PC-3 (cell line): Measurements from ENCODE around the gene MCEMP1. TPM values are rescaled to one million over a fixed set of nuclear protein-coding genes. Genes with fewer than 3 reads are reported as not detected.

Experiments
- ATAC-seq: fragments of 200-7000 bp; cut with Tn5 transposase; 2 replicates; pipeline ENCODE4 v1.9.1; 2020; ENCODE audit warnings: mild to moderate bottlenecking, moderate library complexity
- BruUV-seq: library from RNA; stranded (reverse); fragments of 400-500 nt; replicated peaks from 2 replicates; lab custom pipeline; 2021; lab: Mats Ljungman, UMichigan
- CTCF ChIA-PET: fragments of 300-600 bp; sonication (Branson Sonifier 250); formaldehyde crosslinking; loops from one replicate; lab custom pipeline; 2022; ENCODE audit warnings: antibody characterized with exemption; lab: Charles Lee
- POLR2A ChIA-PET: fragments of 300-600 bp; sonication (Branson Sonifier 250); formaldehyde crosslinking; loops from one replicate; lab custom pipeline; 2022; ENCODE audit warnings: antibody characterized with exemption; ENCODE audit not compliant: unreplicated experiment; lab: Charles Lee
- DNase-seq: peaks from one replicate; pipeline ENCODE4 v3.0.0-alpha.2; 2015
- H2AFZ ChIP-seq: fragments of 300-600 bp; sonication (generic); 2 replicates; pipeline ENCODE4 v1.6.0; 2016; ENCODE audit warnings: antibody characterized with exemption, low read length
- H3F3A ChIP-seq: fragments of 300-600 bp; sonication (generic); one replicate; pipeline ENCODE4 v1.6.0; 2017; ENCODE audit warnings: antibody characterized with exemption, low read length, control low read depth, mild to moderate bottlenecking; ENCODE audit not compliant: unreplicated experiment
- H3K27ac ChIP-seq: fragments of 300-600 bp; sonication (generic); 2 replicates; pipeline ENCODE4 v1.5.1; 2016; ENCODE audit warnings: mild to moderate bottlenecking, low read length
- H3K27me3 ChIP-seq: fragments of 300-600 bp; sonication (generic); 2 replicates; pipeline ENCODE4 v1.6.1; 2016; ENCODE audit warnings: low read length, mixed read lengths
- H3K36me3 ChIP-seq: fragments of 300-600 bp; sonication (generic); 2 replicates; pipeline ENCODE4 v1.6.1; 2016; ENCODE audit warnings: low read depth, mixed run types, low read length, mixed read lengths
- H3K4me1 ChIP-seq: fragments of 300-600 bp; sonication (generic); 2 replicates; pipeline ENCODE4 v1.5.1; 2016; ENCODE audit warnings: low read length; ENCODE audit not compliant: insufficient read depth
- H3K4me2 ChIP-seq: fragments of 300-600 bp; sonication (generic); 2 replicates; pipeline ENCODE4 v1.6.0; 2016; ENCODE audit warnings: low read length
- H3K4me3 ChIP-seq: fragments of 300-600 bp; sonication (generic); 2 replicates; pipeline ENCODE4 v1.5.1; 2016; ENCODE audit warnings: mild to moderate bottlenecking, low read length, mixed read lengths
- H3K79me2 ChIP-seq: fragments of 300-600 bp; sonication (generic); 2 replicates; pipeline ENCODE4 v1.6.1; 2017; ENCODE audit warnings: low read length, mixed read lengths
- H3K9ac ChIP-seq: fragments of 300-600 bp; sonication (generic); 2 replicates; pipeline ENCODE4 v1.6.0; 2016; ENCODE audit warnings: mild to moderate bottlenecking, low read length
- H3K9me2 ChIP-seq: fragments of 300-600 bp; sonication (generic); replicated peaks from 2 replicates; pipeline ENCODE4 v1.6.1; 2016; ENCODE audit warnings: mixed run types, low read length, mixed read lengths
- H3K9me3 ChIP-seq: fragments of 300-600 bp; sonication (generic); 2 replicates; pipeline ENCODE4 v1.6.1; 2016; ENCODE audit warnings: low read length, mixed read lengths
- H4K20me1 ChIP-seq: fragments of 300-600 bp; sonication (generic); 2 replicates; pipeline ENCODE4 v1.6.1; 2016; ENCODE audit warnings: low read length, mixed read lengths
- CTCF ChIP-seq: fragments of 300-600 bp; sonication (generic); conservative IDR thresholded peaks from 2 replicates; pipeline ENCODE4 v1.5.1; 2017; ENCODE audit warnings: antibody characterized with exemption, low read depth, mild to moderate bottlenecking, low read length
- EZH2 ChIP-seq: fragments of 300-600 bp; sonication (generic); IDR thresholded peaks from one replicate; pipeline ENCODE4 v1.6.1; 2017; ENCODE audit warnings: antibody characterized with exemption, mild to moderate bottlenecking, low read length; ENCODE audit not compliant: unreplicated experiment
- EZH2phosphoT487 ChIP-seq: fragments of 300-600 bp; sonication (generic); IDR thresholded peaks from 2 replicates; pipeline ENCODE4 v1.6.1; 2018; ENCODE audit warnings: mild to moderate bottlenecking, antibody characterized with exemption, low read length, borderline replicate concordance
- intact Hi-C: fragments of 100-400 bp; cut with micrococcal nuclease; formaldehyde crosslinking; loops from 2 replicates; pipeline ENCODE4 v1.9.0; 2023
- total RNA-seq: library from RNA; depleted of rRNA; stranded (reverse); fragments of >200 nt; gene quantifications from 2 replicates; pipeline ENCODE4 v1.2.3, GENCODE V29; 2014

MCEMP1 gene
- total RNA-seq, 1 experiment from 2014 or later: not detected

- CTCF ChIA-PET: interaction anchor here (1.2 kb wide), 1 partner anchor 11 kb away, joined by 5 read pairs; the partner anchor contains the start of gene TRAPPC5
- intact Hi-C loops: no loop called here
- peaks cover 8% of the 10 kb centered on the region; the same call in 1 of the 2 replicates for H3K27me3 ChIP-seq
- POLR2A ChIA-PET: no interaction called here
- no peaks in the 10 kb centered on the region for H3K36me3 ChIP-seq
- no peaks in the 10 kb centered on the region for H3K79me2 ChIP-seq
- no peaks in the 10 kb centered on the region for H3K4me1 ChIP-seq
- no peak overlapping the region for H3K4me3 ChIP-seq
- BruUV-seq: no TSS peak
- no peak overlapping the region for H3K9ac ChIP-seq
- no peaks in the 10 kb centered on the region for H3K9me2 ChIP-seq
- ATAC-seq (no peak), DNase-seq (no peak)
- no peak overlapping the region for H3K27ac ChIP-seq
- H3K9me3 ChIP-seq: no peaks in the 10 kb centered on the region
- 0 out of 2 replicates have a peak overlapping the region, but pooled peaks have one; percentile 30 for H2AFZ ChIP-seq
- no peak overlapping the region for H3K4me2 ChIP-seq
- H3F3A ChIP-seq: no peaks in the 10 kb centered on the region
- TF ChIP-seq EZH2phosphoT487 (no peak), EZH2 (no peak), CTCF (no peak)
- no peaks in the 10 kb centered on the region for H4K20me1 ChIP-seq
Observed at GRCh38 chr19:7670150-7670783, 6.6 kb upstream of the MCEMP1 start.

- Histone ChIP-seq H3K27ac (no peak overlapping the region), H4K20me1 (no peaks in the 10 kb centered on the region), H3K4me2 (no peak overlapping the region), H3K27me3 (peaks cover 8% of the 10 kb centered on the region; the same call in 1 of the 2 replicates), H3K4me1 (no peaks in the 10 kb centered on the region), H3K9ac (no peak overlapping the region), H3K4me3 (no peak overlapping the region), H3F3A (no peaks in the 10 kb centered on the region), H3K9me2 (no peaks in the 10 kb centered on the region), H3K9me3 (no peaks in the 10 kb centered on the region), H3K36me3 (no peaks in the 10 kb centered on the region), H2AFZ (no peak overlapping the region), H3K79me2 (no peaks in the 10 kb centered on the region)
- intact Hi-C loops: no loop called here
- no peak for TF ChIP-seq EZH2phosphoT487
- no peak for TF ChIP-seq EZH2
- TF ChIP-seq CTCF: no peak
- POLR2A ChIA-PET: no interaction called here
- DNase-seq (no peak), ATAC-seq (no peak)
- CTCF ChIA-PET: no interaction called here
- BruUV-seq: no TSS peak
Observed at GRCh38 chr19:7670790-7671189, 6.1 kb upstream of the MCEMP1 start.

GRCh38 chr19:7672522-7672921 lies 4.4 kb upstream of the MCEMP1 start:
- Histone ChIP-seq H3K9me2 (no peaks in the 10 kb centered on the region), H3K4me1 (0 out of 2 replicates have a peak, but pooled peaks cover 3% of the 10 kb centered on the region), H3K36me3 (no peaks in the 10 kb centered on the region), H3K4me3 (no peak overlapping the region), H3F3A (no peaks in the 10 kb centered on the region), H3K27me3 (peaks cover 8% of the 10 kb centered on the region; the same call in 1 of the 2 replicates), H3K27ac (no peak overlapping the region), H3K9ac (no peak overlapping the region), H4K20me1 (no peaks in the 10 kb centered on the region), H3K4me2 (no peak overlapping the region), H3K9me3 (no peaks in the 10 kb centered on the region), H3K79me2 (no peaks in the 10 kb centered on the region), H2AFZ (no peak overlapping the region)
- TF ChIP-seq EZH2: no peak
- TF ChIP-seq EZH2phosphoT487: no peak
- no peak for TF ChIP-seq CTCF
- POLR2A ChIA-PET: no interaction called here
- BruUV-seq: no TSS peak
- no peak for ATAC-seq
- CTCF ChIA-PET: no interaction called here
- intact Hi-C loops: no loop called here
- DNase-seq: no peak
